ENCODE results near the gene MTCL1. TPM values are rescaled to one million over a fixed set of nuclear protein-coding genes. Genes with fewer than 3 reads are reported as not detected.

Gene MTCL1
- total and polyA plus RNA-seq, 8 donors, result 7.1 to 16.0 (median 11.9) TPM

- Histone ChIP-seq H3K27ac (no peak overlapping the region), H3K9me3 (no peaks in the 10 kb centered on the region), H3K4me1 (peaks cover 16 to 24% of the 10 kb centered on the region in 2 donors), H3K36me3 (no peaks in the 10 kb centered on the region), H3K27me3 (peaks cover 11 to 60% of the 10 kb centered on the region in 2 donors), H3K4me3 (no peak overlapping the region)
- ATAC-seq (no peak), DNase-seq (no peak)
- TF ChIP-seq, protein P1, sequence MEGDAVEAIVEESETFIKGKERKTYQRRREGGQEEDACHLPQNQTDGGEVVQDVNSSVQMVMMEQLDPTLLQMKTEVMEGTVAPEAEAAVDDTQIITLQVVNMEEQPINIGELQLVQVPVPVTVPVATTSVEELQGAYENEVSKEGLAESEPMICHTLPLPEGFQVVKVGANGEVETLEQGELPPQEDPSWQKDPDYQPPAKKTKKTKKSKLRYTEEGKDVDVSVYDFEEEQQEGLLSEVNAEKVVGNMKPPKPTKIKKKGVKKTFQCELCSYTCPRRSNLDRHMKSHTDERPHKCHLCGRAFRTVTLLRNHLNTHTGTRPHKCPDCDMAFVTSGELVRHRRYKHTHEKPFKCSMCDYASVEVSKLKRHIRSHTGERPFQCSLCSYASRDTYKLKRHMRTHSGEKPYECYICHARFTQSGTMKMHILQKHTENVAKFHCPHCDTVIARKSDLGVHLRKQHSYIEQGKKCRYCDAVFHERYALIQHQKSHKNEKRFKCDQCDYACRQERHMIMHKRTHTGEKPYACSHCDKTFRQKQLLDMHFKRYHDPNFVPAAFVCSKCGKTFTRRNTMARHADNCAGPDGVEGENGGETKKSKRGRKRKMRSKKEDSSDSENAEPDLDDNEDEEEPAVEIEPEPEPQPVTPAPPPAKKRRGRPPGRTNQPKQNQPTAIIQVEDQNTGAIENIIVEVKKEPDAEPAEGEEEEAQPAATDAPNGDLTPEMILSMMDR (IDR thresholded peaks at IDR 0.05), result no peak
- intact Hi-C loops (cut with DNase I), result loop anchor here in 1 of 2 donors (5.0 kb wide), 1 partner anchor 280 kb away; no protein-coding TSS in a partner anchor
Observed at GRCh38 chr18:8702668-8703067, 2.7 kb upstream of the MTCL1 start.

- no peak for DNase-seq
- H3K27me3 ChIP-seq, result peaks cover 11 to 65% of the 10 kb centered on the region in 2 donors
Observed at GRCh38 chr18:8703092-8703709, 2.2 kb upstream of the MTCL1 start.

DNA sequence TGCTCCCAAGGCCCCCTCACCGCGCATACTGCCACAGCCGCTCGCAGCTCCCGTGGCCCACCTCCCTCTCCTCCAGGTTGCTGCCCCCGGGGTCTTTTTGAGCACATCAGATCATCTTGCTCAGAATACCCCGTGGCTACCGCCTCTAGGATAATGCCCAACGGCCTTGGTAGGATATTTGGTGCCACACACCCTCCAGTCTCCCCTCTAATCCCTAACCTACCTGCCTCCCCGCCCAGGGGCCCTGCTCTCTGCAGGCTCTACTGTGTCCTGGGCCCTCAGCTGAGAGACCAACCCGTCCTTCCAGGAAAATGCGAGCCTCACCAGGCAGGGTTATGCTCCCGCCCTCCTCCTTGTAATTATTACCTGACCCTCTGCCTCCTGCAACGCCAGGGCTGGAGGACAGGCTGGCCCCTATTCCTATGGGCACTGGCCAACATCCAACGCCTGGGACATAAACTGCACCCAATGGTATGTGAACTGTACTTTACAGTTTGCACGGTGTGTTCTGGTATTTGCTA is 1.5 kb upstream of the MTCL1 start:
- Histone ChIP-seq H3K36me3 (no peaks in the 10 kb centered on the region), H3K27ac (peak overlapping the region; percentile 57 to 75), H3K4me3 (peak overlapping the region; percentile 56 to 73), H3K4me1 (peaks cover 16 to 24% of the 10 kb centered on the region in 2 donors), H3K9me3 (no peaks in the 10 kb centered on the region), H3K27me3 (peaks cover 11 to 66% of the 10 kb centered on the region in 2 donors)
- no peak for DNase-seq
- intact Hi-C loops (cut with DNase I), result loop anchor here in 1 of 2 donors (5.0 kb wide), 1 partner anchor 278 kb away; no protein-coding TSS in a partner anchor
- TF ChIP-seq, protein P1 (IDR thresholded peaks at IDR 0.05), result no peak
- ATAC-seq, result peak; percentile 16

More at GRCh38 chr18:8703092-8703709, 2.2 kb upstream of the MTCL1 start:
- TF ChIP-seq, protein P1 (IDR thresholded peaks at IDR 0.05), result no peak
- no peak overlapping the region for H3K4me3 ChIP-seq
- intact Hi-C loops (cut with DNase I), result loop anchor here in 1 of 2 donors (5.0 kb wide), 1 partner anchor 279 kb away; no protein-coding TSS in a partner anchor
- H3K4me1 ChIP-seq, result peaks cover 16 to 24% of the 10 kb centered on the region in 2 donors
- H3K36me3 ChIP-seq, result no peaks in the 10 kb centered on the region
- H3K9me3 ChIP-seq, result no peaks in the 10 kb centered on the region
- ATAC-seq, result no peak
- no peak overlapping the region for H3K27ac ChIP-seq

DNA sequence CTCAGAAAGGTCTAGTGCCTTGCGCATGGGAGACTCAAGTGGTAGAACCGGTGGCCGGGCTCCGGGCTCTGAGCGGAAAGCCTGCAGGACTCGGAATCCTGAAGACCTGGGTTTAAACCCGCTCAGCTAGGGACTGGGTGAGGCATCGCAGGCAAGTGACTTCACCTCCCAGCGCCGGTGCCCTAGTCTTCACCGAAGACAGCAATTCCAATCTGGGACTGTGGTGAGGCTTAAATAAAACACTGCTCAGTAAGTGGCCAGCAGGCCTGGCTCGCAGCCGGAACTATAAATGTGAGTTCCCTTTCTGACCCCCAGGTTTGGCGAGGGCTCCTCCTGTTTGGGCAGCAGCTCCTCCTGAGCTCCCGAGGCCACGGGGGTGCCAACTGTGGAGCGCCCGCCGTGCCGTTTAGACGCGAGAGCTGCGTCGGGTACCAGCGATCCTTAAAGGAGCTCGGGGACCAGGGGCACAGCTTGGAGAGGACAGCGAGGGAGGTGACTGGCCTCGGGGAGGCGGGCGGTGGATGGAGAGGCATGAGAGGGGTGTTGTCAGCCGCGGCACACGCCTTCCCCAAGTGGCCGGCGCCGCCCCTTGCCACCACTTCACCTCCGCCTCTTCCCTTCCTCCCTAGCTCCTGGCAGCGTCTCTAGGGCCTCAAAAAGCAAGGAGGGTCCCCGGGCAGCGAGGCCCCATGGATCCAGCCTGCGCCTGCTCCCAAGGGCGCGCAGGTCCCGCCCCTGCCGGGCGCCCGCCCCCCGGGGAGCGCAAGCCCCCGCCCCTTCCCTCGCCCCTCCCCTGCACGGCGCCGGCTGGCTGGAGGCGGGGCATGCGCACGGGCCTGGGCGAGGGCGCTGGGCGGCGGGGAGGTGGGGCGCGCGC is 757 bp upstream of the MTCL1 start:
- Histone ChIP-seq H3K27ac (peak overlapping the region; percentile 57 to 75), H3K27me3 (peaks cover 11 to 73% of the 10 kb centered on the region in 2 donors), H3K9me3 (no peaks in the 10 kb centered on the region), H3K4me3 (peak overlapping the region; percentile 56 to 73), H3K36me3 (no peaks in the 10 kb centered on the region), H3K4me1 (peaks cover 16 to 24% of the 10 kb centered on the region in 2 donors)
- DNase-seq (peak; percentile 81 to 96 (median 90)), ATAC-seq (peak; percentile 93)
- TF ChIP-seq, protein P1 (IDR thresholded peaks at IDR 0.05), result no peak
- intact Hi-C loops (cut with DNase I), result loop anchor here in 1 of 2 donors (5.0 kb wide), 1 partner anchor 278 kb away; no protein-coding TSS in a partner anchor

Data from left lung (tissue), 10 donors.